ENCODE results near the gene TNC.

DNA sequence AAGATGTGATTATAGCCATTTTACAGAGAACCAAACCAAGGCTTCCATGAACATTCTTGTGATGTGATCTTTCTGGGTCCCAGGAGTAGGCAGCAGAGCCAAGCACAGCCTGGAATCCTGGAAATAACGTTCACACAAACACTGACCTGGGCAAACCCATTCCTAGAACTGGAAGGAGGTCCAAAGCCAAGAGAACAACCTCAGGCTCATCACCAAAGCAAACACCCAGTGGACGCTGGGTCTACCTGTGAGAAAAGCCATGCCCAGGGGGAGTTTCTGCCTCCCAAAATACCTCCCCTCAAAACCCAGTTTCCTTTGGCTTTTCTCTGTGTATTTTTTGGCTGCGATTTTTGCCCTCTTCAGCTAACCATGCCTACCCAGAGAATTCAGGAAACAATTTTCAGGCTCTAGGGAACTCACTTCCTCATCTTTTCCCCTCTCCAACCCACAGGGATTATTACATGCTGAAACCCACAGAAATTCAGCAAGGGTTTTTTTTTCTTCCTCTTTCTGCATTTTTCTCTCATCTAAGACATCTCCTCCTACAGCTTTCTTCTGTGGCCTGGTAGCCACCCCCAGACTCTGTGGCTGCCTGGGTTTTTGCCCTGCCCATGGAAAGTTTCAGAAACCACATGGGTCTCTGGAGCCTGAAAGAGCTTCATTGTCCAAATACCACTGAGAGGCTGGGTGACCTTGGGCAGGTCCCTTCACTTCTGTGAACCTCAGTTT lies 75.0 kb downstream of the TNC start:
- TF ChIP-seq ASH2L (IDR thresholded peaks at IDR 0.05; ENCODE audit: borderline replicate concordance, low read depth) (no peak), BACH1 (IDR thresholded peaks at IDR 0.05; ENCODE audit: borderline replicate concordance) (no peak), RAD21 (IDR thresholded peaks at IDR 0.05; ENCODE audit: insufficient read depth, low read depth, low read length) (no peak; the same call in 1 of the 2 replicates), RELA (IDR thresholded peaks at IDR 0.05; ENCODE audit: borderline replicate concordance, partially characterized antibody) (no peak), EZH2 (IDR thresholded peaks at IDR 0.05; ENCODE audit: borderline replicate concordance, control insufficient read depth, low read depth, low read length) (no peak), SREBF1 (IDR thresholded peaks at IDR 0.05; ENCODE audit: low read length) (no peak)
